Activated CD8-positive, alpha-beta T cell treated with anti-CD3 and anti-CD28 coated beads for 36 hours (primary cell): ENCODE measurements around the gene ANP32B. TPM values are rescaled to one million over a fixed set of nuclear protein-coding genes. Genes with fewer than 3 reads are reported as not detected.

ENCODE experiments used
- ATAC-seq: fragments of 200-7000 bp; cut with Tn5 transposase; one replicate; pipeline ENCODE4 v1.10.0; 2021; ENCODE audit warnings: mild to moderate bottlenecking, moderate library complexity
- CTCF ChIA-PET: fragments of 350-600 bp; sonication (Branson Sonifier 250); formaldehyde crosslinking; loops from one replicate; lab custom pipeline; 2021; ENCODE audit warnings: antibody characterized with exemption; lab: Charles Lee
- POLR2A ChIA-PET: fragments of 350-600 bp; sonication (Branson Sonifier 250); formaldehyde crosslinking; loops from one replicate; lab custom pipeline; 2021; ENCODE audit warnings: antibody characterized with exemption; lab: Charles Lee
- DNase-seq: peaks from one replicate; pipeline ENCODE4 v3.0.0-alpha.2; 2020
- H3K27ac Mint-ChIP-seq: one replicate; pipeline ENCODE4 v1.8.0; 2021; ENCODE audit warnings: mild to moderate bottlenecking, mixed read lengths
- H3K27me3 Mint-ChIP-seq: one replicate; pipeline ENCODE4 v1.8.0; 2021; ENCODE audit warnings: mixed read lengths
- H3K36me3 Mint-ChIP-seq: one replicate; pipeline ENCODE4 v1.8.0; 2021; ENCODE audit warnings: low read depth, mixed read lengths
- H3K4me1 Mint-ChIP-seq: one replicate; pipeline ENCODE4 v1.8.0; 2021; ENCODE audit warnings: low read depth, mixed read lengths
- H3K4me3 Mint-ChIP-seq: one replicate; pipeline ENCODE4 v1.8.0; 2021; ENCODE audit warnings: mild to moderate bottlenecking, moderate library complexity, mixed read lengths
- H3K9me3 Mint-ChIP-seq: one replicate; pipeline ENCODE4 v1.8.0; 2021; ENCODE audit warnings: mixed read lengths
- CTCF ChIP-seq: fragments of 200-600 bp; IDR thresholded peaks from one replicate; pipeline ENCODE4 v1.8.0; 2022; ENCODE audit warnings: antibody characterized with exemption, mild to moderate bottlenecking
- intact Hi-C: fragments of 100-400 bp; cut with micrococcal nuclease; formaldehyde crosslinking; loops from one replicate; pipeline ENCODE4 v1.10.0; 2022
- total RNA-seq, 2 experiments: library from RNA; stranded (reverse); gene quantifications; one replicate each; pipeline ENCODE4 v1.2.3, GENCODE V29; 2021

The ANP32B gene
- total RNA-seq, 2 experiments from 2014 or later, result 374 to 389 TPM

GRCh38 chr9:97981846-97982682 is 1.1 kb upstream of the ANP32B start:
- no peaks in the 10 kb centered on the region for H3K9me3 Mint-ChIP-seq
- peaks cover 20% of the 10 kb centered on the region for H3K36me3 Mint-ChIP-seq
- CTCF ChIA-PET, result interaction anchor here (0.8 to 8.4 kb wide), 10 partner anchors 11 to 63 kb away, joined by 3 to 74 read pairs (median 4); partner anchors contain the start of gene TRMO
- H3K4me3 Mint-ChIP-seq, result peak overlapping the region; percentile 83
- POLR2A ChIA-PET, result interaction anchor here (0.9 to 17.6 kb wide), 18 partner anchors 8 to 126 kb away, joined by 3 to 201 read pairs (median 8); partner anchors contain the start of genes HEMGN and TRMO
- H3K4me1 Mint-ChIP-seq, result peaks cover 45% of the 10 kb centered on the region
- TF ChIP-seq CTCF, result no peak
- intact Hi-C loops, result loop anchor here (2.0 kb wide), 1 partner anchor 59 kb away; the partner anchor contains the start of gene TRMO
- DNase-seq (no peak), ATAC-seq (no peak)
- no peaks in the 10 kb centered on the region for H3K27me3 Mint-ChIP-seq
- peak overlapping the region; percentile 88 for H3K27ac Mint-ChIP-seq

GRCh38 chr9:97983589-97984187 is 547 bp downstream of the ANP32B start:
- CTCF ChIA-PET, result interaction anchor here (0.8 to 8.4 kb wide), 7 partner anchors 10 to 61 kb away, joined by 3 to 74 read pairs (median 3); partner anchors contain the start of gene TRMO
- POLR2A ChIA-PET, result interaction anchor here (0.7 to 17.6 kb wide), 22 partner anchors 9 to 1135 kb away, joined by 3 to 201 read pairs (median 4); partner anchors contain the start of genes HEMGN, TBC1D2 and TRMO
- H3K27me3 Mint-ChIP-seq, result no peaks in the 10 kb centered on the region
- TF ChIP-seq CTCF, result no peak
- intact Hi-C loops, result loop anchor here (2.0 kb wide), 1 partner anchor 61 kb away; the partner anchor contains the start of gene TRMO
- DNase-seq (peak; percentile 63), ATAC-seq (peak; percentile 9)
- H3K27ac Mint-ChIP-seq, result peak overlapping the region; percentile 93
- H3K4me1 Mint-ChIP-seq, result peaks cover 58% of the 10 kb centered on the region
- H3K4me3 Mint-ChIP-seq, result peak overlapping the region; percentile 83
- peaks cover 35% of the 10 kb centered on the region for H3K36me3 Mint-ChIP-seq
- H3K9me3 Mint-ChIP-seq, result no peaks in the 10 kb centered on the region

- DNase-seq (peak; percentile 84), ATAC-seq (peak; percentile 8)
- Mint-ChIP-seq H3K27ac (peak overlapping the region; percentile 83), H3K36me3 (peaks cover 39% of the 10 kb centered on the region), H3K9me3 (no peaks in the 10 kb centered on the region), H3K27me3 (no peaks in the 10 kb centered on the region), H3K4me3 (peak overlapping the region; percentile 65), H3K4me1 (peaks cover 60% of the 10 kb centered on the region)
- TF ChIP-seq CTCF, result no peak
- intact Hi-C loops, result no loop called here
- CTCF ChIA-PET, result interaction anchor here (0.8 to 8.4 kb wide), 4 partner anchors 13 to 62 kb away, joined by 3 to 74 read pairs (median 4); partner anchors contain the start of gene TRMO
- POLR2A ChIA-PET, result interaction anchor here (0.7 to 17.6 kb wide), 19 partner anchors 10 to 1135 kb away, joined by 3 to 201 read pairs (median 6); partner anchors contain the start of genes HEMGN, NANS, TBC1D2 and TRMO
These were observed 1.3 kb downstream of the ANP32B start for GRCh38 chr9:97984188-97985057.

- ChIA-PET POLR2A (interaction anchor here (0.9 to 17.6 kb wide), 13 partner anchors 10 to 274 kb away, joined by 3 to 201 read pairs (median 8); partner anchors contain the start of genes HEMGN, NANS, TBC1D2 and TRMO), CTCF (interaction anchor here (1.7 to 8.4 kb wide), 3 partner anchors 12 to 63 kb away, joined by 5 to 74 read pairs (median 9); partner anchors contain the start of gene TRMO)
- Mint-ChIP-seq H3K36me3 (peaks cover 44% of the 10 kb centered on the region), H3K9me3 (no peaks in the 10 kb centered on the region), H3K4me1 (peaks cover 60% of the 10 kb centered on the region), H3K27ac (peak overlapping the region; percentile 82), H3K27me3 (no peaks in the 10 kb centered on the region), H3K4me3 (peak overlapping the region; percentile 83)
- intact Hi-C loops, result no loop called here
- ATAC-seq (no peak), DNase-seq (peak; percentile 63)
- TF ChIP-seq CTCF, result no peak
These were observed 2.1 kb downstream of the ANP32B start for GRCh38 chr9:97985058-97985861.
